HG03457 (cell line): ENCODE data around the gene DPM2.

Experiments used
- ATAC-seq: cut with Tn5 transposase; IDR thresholded peaks from one replicate; pipeline ENCODE4 v1.9.1; 2021; ENCODE audit warnings: moderate number of reproducible peaks; ENCODE audit not compliant: unreplicated experiment

DPM2 gene

DNA sequence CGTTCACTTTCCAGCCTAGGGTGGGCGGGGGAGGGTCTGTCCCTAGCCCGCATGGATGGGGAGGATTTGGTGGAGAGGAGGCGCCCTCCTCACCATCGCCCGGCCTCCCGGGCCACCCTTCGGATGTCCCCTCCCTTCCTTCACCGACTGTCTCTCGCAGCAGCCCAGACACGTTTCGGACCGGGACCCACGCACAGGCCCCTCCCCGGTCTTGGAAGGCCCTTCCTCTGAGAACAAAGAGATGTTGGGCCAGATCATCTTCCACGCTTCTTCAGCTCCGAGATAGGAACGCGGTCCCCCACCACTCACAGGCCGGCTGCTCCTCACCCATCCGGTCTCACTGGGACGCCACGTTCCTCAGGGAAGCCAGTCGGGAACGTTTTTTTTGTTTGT is 640 bp upstream of the DPM2 start:
- ATAC-seq: no peak

DNA sequence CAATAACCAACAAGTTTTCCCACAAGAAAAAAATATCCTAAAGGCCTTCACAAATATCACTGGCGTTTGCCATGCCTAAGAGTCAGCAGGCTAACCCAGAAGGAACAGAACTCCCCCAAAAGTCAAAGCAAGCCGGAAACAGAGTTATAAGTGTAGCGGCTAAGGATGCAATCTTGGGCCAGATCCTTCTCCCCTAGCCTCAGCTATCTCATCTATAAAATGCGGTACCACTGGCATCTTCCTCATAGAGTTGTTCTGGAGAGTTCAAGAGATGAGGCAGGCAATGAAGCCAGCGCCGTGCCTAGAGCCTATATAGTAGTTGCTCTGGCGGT is 632 bp downstream of the DPM2 start:
- ATAC-seq: no peak

DNA sequence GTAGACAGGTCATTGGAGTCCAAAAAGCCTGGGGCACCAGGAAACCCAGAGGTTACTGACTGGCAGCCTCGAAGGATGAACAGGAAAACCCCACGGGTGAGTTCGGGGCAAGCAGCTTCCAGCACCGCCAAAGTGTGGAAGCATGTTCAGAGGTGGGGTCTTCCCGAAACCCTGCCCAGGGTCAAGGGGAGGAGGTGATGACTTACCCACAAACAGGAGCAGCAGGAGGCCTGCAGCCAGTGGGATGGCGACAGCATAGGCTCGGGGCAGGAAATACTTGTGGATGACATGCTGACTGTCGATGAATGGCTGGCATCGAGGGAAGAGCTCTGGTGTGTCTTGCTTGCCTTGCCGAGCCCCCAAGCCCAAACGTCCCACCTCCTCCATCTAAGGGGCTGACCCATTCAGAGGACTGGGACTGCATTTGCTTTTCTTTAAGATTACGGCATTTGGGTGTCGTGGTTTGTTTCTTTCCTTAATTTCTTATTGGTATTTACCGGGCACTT is 1.3 kb downstream of the DPM2 start:
- no peak for ATAC-seq

DNA sequence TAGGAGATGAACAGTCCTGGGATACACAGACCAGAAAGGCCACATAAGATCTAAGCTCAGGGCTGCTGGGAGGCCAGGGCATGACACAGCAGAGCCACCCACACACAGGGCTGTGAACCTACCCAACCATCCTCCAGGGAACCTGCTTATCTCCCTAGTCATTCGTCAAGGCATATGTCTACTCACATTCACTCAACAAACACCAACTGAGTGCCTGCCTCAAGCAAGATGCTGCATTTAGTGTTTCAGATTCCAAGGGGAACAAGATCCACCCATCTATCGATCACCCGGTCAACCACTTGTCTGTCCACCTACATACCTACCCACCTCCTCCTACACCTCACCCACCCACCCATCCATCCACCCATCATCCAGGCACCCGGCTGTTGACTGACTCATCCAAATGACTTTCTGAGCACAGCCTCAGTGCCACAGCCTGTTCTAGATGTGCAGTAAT is 1.9 kb downstream of the DPM2 start:
- no peak for ATAC-seq

DNA sequence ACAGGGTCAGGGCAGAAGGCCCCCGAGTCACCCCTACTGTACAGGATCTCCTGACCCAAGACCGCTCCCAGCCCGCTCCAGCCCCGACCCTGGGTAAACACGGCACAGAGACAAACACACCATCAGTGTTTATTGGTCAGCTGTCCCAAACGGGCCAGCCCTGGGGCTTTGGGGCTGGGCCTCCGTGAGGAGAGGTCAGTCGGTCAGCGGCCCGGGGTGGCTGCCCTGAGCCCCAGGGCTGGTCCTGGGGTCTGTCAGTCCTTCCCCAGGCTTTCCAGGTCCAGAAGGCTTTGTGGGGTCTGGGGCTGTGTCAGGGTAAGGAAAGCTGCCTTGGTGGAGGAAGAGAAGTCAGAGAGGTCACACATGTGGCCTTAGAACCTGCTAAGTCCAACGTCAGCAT is 2.7 kb downstream of the DPM2 start:
- no peak for ATAC-seq

DNA sequence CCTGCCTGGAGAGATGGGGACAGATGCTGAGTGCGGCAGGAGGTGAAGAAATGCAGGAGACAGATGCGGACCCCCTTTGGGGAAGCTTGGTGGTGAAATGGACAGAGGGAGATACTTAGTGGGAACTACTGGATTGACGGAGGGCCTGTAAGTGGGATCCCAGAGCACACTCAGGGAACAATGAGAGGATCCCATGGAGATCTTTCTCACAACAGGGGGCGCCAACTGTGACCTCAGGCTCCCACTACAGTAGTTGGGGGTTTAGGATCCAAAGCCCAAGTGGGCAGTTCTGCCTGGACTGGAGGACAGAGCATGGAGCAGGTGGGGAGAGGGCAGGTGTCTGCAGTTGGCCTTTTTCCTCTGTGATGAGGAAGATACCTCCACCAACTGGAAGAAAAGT is 3.4 kb downstream of the DPM2 start:
- ATAC-seq: no peak

DNA sequence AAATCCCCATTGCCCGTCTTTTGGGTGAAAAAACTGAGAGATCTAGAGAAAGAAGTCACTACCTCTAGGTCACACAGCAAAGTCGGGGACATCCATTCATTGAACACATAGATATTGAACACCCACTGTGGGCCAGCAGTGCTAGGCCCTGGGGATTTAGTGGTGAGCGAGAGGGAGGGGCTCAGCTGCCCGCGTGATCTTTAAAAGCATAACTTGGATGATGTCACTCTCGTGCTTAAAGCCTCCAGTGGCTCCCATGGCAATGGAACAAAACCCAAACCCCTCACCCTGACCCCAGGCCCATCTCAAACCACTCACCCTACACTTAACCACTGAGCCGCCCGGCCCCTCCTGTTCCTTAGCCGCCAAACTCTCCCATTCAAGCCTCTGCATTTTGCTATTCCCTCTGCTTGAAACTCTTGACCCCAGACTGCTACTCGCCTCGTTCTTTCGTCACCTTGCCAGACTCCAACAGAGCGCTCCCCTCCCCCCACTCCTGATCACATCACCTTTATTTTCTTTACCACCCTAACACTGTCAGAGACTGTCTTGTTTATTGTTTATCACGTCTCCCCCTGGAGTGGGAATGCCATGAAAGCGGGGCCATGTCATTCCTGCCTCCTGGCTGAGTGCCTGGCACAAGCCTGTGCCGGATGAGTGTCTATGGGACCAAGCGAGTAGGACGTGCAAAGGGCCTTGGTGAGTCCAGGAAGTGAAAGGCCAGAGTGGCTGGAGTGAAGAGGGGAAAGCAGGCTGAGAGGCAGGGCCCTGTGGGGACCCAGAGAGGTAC is 6.4 kb downstream of the DPM2 start:
- peak; percentile 27 for ATAC-seq

DNA sequence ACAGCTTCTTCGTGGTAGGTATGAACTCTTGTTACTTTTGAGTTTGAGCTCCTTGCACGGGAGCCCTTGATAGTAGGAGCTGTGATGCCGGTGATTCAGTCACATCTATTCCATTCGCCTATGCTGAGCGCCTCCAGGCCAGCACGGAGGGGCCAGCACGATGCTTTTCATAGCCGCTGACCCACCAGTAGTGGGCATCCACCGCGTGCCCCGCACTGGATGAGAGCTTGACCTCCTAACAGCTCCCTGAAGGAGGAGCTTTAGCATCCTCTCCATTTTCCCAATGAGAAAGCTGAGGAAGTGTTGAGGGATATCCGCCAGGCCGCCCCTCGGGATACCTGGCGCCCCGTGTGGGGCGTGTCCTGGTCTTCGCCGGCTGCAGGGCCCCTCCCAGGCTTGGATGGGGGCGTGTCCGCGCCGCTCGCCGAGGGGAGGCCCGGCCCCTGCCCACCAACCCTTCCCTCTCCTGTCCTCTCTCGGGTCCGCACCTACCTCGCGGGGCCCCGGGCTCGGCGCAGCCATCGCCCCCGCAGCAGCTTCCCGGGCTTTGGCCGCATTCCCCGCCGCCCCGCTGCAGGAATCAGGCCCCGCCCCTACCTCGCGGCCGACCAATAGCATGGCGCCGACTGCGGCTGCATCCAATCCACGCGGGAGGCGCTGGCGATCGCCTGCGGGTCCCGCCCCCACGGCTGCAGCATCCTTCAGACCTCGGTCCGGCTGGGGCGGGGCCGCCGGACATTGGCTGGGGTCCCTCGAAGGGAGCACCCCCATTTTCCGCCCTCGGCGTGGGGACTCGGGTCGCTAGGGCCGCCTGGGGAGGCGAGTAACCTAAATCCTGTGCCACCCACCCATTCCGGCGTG is 7.2 kb downstream of the DPM2 start, which contains the start of gene PIP5KL1:
PIP5KL1 (minus strand) TSS at position 547 of the 861 bp plus-strand sequence; CDS start at position 522, 25 bp downstream.
- ATAC-seq: peak; percentile 52

DNA sequence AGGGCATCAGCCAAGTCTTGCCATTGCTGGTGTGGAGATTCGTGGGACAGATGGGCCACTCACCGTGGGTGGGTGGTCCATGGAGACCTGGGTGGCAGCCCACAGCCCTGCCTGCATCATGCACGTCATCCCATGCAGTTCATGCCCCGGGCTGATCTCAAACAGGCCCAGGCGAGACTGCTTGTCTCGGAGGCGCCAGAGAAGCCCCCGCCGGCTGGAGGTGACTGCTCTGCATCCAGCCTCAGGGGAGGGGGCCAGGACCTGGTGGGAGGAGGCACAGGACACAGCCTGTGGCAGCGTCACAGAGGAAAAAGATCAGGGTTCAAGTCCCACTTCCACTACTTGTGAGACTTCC is 8.1 kb downstream of the DPM2 start:
- no peak for ATAC-seq

DNA sequence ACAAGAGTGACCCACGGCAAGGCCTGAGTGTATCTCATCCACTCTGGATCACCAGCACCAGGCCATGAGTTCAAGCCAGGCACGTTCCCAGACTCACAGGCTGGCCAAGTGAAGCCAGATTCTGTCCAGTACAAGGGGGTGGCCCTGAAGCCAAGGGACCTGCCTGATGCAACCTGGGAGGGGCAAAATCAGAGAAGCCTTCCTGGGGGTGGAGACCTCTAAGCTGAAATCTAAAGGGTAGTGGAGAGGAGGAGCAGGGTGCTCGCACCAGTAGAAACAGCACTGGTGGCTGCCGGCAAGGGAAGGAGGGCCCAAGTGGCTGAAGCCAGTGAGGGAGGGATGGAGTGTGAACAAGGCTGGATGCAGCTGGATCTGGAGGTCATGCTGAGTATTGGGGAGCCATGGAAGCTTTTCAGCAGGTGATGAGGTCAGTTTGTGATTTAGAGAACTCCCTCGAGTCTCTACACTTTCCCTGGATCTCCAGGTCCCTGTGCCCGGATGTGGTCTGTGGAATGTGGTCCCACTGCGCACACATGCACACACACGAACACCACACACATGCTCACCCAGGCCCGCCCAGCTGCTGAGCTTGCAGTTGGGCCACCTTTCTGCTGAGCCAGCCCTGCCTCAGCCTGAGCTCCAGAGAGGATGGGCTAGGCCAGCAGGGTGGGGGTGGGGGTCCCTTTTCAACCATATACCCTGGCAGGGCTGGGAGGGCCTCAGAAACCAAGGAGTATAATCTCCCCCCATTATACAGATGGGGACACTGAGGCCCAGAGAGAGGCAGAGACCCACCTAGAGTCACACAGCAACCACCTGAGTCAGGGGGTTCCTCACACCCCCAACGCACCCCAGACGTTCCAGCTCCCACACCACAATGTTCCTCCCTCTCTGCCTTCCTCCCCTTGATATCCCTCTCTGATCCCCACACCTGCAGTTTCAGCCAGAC is 8.7 kb downstream of the DPM2 start:
- no peak for ATAC-seq

DNA sequence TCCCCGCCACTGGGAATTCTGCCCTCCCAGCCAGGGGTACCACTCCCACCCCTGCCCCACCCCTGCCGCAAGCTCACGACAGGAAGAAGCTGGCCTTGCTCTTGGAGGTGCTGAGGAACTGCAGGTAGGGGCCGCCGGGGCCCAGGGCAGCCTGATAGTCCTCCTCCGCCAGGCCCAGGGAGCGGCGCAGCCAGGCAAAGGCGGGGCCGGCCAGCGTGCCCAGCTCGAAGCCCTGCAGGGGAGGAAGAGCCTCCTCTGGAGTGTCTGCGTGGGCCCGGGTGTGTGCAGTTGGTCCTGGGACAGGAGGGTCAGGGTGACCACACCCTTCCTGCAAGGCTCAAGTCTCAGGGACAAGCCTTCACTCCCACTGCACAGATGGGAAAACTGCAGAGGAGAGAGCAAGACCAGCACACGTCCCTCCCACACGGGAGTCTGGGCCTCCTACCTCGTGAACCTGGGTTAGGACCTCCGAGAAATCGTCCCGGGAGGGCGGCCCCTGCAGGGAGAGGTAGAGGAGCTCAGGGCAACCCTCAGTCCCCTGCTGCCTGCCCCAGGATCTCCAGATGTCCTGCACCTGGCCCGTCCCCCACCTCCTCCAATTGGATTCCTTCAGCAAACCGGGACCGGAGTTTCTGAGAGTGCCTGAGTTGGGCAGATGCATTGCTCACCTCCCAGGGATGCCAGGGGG is 9.5 kb downstream of the DPM2 start:
- no peak for ATAC-seq

DNA sequence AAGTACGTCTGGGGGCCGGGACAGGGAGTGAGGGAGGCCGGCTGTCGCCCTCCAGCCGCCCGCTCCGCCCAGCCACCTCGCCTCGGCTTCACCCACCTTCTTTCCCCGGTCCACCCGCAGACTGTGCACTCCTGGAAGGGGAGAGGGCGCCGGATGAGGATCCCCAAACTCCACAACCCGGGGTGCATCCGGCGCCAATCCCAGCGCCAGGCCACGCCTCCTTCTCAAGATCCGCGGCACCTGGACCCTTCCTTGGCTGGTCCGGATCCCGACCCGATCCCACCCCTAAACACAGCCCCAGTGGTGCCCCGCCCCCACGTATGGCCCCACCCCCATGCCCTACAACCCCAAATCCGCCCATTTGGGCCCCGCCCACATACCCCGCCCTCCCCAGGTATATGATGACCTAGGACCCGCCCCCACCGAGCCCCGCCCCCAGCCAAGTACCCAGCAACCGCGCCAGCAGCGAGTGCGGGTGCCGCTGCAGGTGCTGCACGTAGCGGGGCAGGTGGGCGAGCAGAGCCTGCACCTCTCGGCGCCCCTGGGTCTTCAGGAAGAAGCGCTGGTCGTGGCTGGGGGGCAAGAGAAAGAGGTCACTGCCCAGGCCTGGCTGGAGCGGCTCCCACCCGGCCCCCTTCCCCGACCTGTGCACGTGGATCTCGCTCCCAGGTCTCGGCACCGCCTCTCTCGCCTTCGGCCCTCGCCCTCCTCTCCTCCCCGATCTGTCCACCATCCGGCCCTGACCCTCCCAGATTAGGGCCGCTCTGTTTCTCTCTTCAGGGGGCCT is 10.3 kb downstream of the DPM2 start:
- no peak for ATAC-seq

DNA sequence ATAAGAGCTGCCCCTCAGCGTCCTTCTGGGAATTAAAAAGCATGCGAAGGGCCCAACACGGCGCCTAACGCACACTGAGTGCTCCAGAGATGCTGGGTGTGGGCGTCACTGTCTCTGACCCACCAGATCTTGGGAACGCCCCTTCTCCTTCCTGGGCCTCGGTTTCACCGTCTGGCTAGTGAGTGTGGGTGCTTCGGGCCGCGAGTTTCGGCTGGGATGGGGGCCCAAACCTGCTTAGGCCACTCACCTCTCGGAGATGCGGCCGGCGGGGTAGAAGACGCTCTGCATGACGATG is 10.8 kb downstream of the DPM2 start:
- ATAC-seq: no peak

DNA sequence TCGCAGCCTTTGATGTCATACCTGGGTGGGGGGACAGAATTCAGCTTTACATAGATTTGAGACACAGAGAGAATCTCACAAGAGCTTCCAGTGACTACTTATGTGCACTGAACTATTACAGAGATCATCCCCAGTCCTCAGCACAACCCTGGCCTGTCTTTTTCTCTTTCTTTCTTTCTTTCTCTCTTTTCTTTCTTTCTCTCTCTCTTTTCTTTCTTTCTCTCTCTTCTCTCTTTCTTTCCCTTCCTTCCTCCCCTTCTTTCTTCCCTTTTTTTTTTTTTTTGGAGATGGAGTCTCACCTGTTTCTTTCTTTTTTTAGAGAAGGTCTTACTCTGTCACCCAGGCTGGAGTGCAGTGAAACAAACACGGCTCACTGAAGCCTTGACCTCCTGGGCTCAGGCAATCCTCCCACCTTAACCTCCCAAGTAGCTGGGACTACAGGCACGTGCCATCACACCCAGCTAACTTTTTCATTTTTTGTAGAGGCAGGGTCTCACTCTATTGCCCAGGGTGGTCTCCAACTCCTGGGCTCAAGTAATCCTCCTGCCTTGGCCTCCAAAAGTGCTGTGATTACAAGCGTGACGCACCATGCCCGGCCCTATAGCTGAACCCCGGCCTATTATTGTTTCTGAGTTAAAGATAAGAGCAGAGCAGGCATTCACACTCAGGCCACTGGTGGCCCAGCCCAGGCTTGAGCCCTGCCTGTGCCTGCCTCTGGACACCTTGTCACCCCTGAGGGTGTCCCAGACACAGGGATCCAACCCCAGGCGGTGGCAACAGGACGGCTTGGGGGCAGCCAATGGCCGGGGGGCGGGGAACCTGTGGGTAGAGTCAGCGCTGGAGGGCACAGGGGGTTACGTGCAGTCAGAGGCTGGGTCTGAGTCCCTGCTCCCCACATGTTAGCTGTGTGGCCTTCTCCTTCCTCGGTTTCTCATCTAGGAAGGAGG is 11.4 kb downstream of the DPM2 start:
- no peak for ATAC-seq

DNA sequence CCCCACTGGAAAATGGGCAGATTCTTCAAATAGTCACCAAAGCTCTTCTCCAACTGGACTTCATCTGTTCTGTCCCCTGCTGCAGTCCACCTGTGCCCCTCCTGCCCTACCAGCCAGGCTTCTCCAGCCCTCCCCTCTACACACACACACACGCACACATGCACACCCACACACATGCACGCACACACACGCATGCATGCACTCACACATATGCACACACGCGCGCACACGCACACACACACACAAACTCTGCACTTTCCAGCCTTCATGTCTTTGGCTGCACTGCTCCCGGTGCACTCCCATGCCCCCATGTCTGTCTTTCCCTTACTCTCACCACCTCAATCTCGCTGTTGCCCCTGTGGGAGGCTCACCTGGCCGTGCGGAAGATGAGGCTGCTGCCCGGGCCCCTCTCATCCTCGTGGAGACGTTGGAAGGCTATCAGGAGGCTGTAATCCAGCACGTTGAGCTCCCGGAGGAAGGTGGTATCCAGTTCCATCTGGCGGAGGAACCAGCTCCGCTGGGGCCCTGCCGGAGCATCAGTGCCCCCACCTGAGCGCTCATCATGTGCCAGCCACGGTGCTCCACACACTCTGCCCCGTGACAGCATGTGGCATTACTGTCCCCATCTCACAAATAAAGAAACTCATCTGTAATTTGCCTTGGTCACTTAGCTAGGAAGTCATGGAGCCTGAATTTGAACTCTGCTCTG is 12.8 kb downstream of the DPM2 start:
- no peak for ATAC-seq

DNA sequence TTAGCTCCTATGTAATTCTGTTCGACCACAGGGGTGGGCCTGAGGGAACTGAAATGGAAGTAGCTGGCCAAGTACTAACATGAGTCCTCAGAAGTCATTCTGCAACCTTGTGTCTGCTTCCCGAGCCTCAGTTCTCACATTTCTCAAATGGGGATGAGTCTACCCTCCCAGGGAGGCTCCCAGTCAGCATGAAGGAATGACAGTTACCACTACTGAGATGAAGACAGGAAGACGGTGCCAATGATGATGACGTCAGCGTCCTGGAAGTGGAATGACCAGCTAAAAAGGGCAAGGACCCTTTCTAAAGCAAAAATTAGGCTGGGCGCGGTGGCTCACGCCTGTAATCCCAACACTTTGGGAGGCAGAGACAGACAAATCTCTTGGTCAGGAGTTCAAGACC is 13.9 kb downstream of the DPM2 start:
- ATAC-seq: no peak

DNA sequence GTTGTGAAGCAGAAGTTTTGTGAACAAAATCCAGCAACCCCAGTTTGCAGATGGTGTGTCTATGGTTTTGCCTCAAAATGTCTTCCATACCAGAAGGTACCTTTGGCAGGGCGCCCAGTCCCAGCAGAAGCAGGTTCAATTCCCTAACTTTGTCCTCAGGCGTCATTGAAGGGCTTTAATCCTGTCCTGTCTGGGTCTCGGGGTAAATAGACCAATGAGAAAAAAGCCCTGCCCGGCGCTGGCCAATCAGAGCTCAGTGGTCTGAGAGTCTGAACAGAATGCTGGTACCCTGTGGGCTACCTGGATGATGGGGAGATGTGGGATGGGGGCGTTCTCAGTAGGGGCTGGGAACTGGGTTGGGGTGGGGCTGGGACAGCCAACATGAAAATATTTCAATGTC is 14.6 kb downstream of the DPM2 start:
- ATAC-seq: no peak

DNA sequence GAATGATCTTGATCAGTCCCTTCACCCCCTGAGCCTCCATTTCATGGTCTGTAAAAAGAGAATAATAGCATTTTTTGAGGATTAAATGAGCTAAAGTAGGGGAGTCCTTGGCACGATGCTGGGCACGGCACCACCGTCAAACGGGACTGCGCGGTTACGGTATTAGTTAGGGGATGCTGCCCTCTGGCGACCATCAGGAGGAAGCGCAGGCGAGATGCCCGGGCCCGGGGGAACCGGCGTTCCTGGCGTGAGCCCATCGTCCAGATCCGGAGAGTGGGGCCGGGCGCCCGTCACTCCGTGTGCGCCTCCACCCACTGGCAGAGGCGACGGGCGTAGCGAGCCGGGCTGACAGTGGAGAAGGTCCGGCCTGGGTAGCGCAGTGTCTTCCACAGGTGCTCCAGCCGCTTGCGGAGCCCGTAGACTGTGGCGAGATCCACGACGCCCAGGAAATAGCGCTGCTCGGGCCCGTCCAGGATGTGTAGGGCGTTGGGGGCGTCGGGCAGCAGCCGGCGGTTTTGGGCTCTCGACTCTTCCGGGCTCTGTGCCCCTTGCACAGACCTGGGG is 16.0 kb downstream of the DPM2 start:
- no peak for ATAC-seq
